Measurements from ENCODE around the gene RHOF. TPM values are rescaled to one million over a fixed set of nuclear protein-coding genes. Genes with fewer than 3 reads are reported as not detected.
"Not testable (repeated sequence)": the region's sequence is repeated elsewhere in the genome, so short reads cannot be mapped to it uniquely, and the experiment has no call there.

The RHOF gene
- total RNA-seq, 1 donor from 2014 or later, result 194 TPM

- no peak for DNase-seq (ENCODE audit: low read depth)
- peaks cover 1% of the 10 kb centered on the region for H3K36me3 ChIP-seq (ENCODE audit: control insufficient read depth, insufficient read depth, low read length)
- no peaks in the 10 kb centered on the region for H3K27me3 ChIP-seq (ENCODE audit: control insufficient read depth, insufficient read depth, low read length)
- TF ChIP-seq CTCF (IDR thresholded peaks at IDR 0.05; ENCODE audit: insufficient read depth, low read length, poor library complexity, severe bottlenecking), result no peak
- peak overlapping the region; percentile 76 for H3K4me3 ChIP-seq (ENCODE audit: low read depth, low read length)
Measured at GRCh38 chr12:121792607-121793439, 665 bp downstream of the RHOF start.

- DNase-seq (ENCODE audit: low read depth), result no peak
- H3K36me3 ChIP-seq (ENCODE audit: control insufficient read depth, insufficient read depth, low read length), result peaks cover 3% of the 10 kb centered on the region
- no peaks in the 10 kb centered on the region for H3K27me3 ChIP-seq (ENCODE audit: control insufficient read depth, insufficient read depth, low read length)
- peak; percentile 2 for TF ChIP-seq CTCF (IDR thresholded peaks at IDR 0.05; ENCODE audit: insufficient read depth, low read length, poor library complexity, severe bottlenecking)
- H3K4me3 ChIP-seq (ENCODE audit: low read depth, low read length), result peak overlapping the region; percentile 76
Measured at GRCh38 chr12:121791671-121792551, 1.6 kb downstream of the RHOF start.

GRCh38 chr12:121790785-121791184 is 2.7 kb downstream of the RHOF start:
- not testable (repeated sequence) for H3K36me3 ChIP-seq (ENCODE audit: control insufficient read depth, insufficient read depth, low read length); H3K27me3 ChIP-seq (ENCODE audit: control insufficient read depth, insufficient read depth, low read length); DNase-seq (ENCODE audit: low read depth); H3K4me3 ChIP-seq (ENCODE audit: low read depth, low read length)

GRCh38 chr12:121789800-121790728 is 3.4 kb downstream of the RHOF start:
- Histone ChIP-seq H3K27me3 (ENCODE audit: control insufficient read depth, insufficient read depth, low read length) (no peaks in the 10 kb centered on the region), H3K4me3 (ENCODE audit: low read depth, low read length) (no peak overlapping the region), H3K36me3 (ENCODE audit: control insufficient read depth, insufficient read depth, low read length) (peaks cover 2% of the 10 kb centered on the region)
- DNase-seq (ENCODE audit: low read depth), result no peak
- TF ChIP-seq CTCF (IDR thresholded peaks at IDR 0.05; ENCODE audit: insufficient read depth, low read length, poor library complexity, severe bottlenecking), result no peak

GRCh38 chr12:121789233-121789781 is 4.2 kb downstream of the RHOF start:
- H3K36me3 ChIP-seq (ENCODE audit: control insufficient read depth, insufficient read depth, low read length), result peaks cover 2% of the 10 kb centered on the region
- no peak overlapping the region for H3K4me3 ChIP-seq (ENCODE audit: low read depth, low read length)
- no peaks in the 10 kb centered on the region for H3K27me3 ChIP-seq (ENCODE audit: control insufficient read depth, insufficient read depth, low read length)
- DNase-seq (ENCODE audit: low read depth), result no peak
- TF ChIP-seq CTCF (IDR thresholded peaks at IDR 0.05; ENCODE audit: insufficient read depth, low read length, poor library complexity, severe bottlenecking), result peak; percentile 4
